Activated CD8-positive, alpha-beta memory T cell treated with anti-CD3 and anti-CD28 coated beads, Interleukin-2, amount 50 U/mL, for 4 hours (primary cell): ENCODE results near the gene GAGE1.
"Not testable (repeated sequence)": the region's sequence is repeated elsewhere in the genome, so short reads cannot be mapped to it uniquely, and the experiment has no call there.

Source experiments
- DNase-seq: peaks from one replicate; pipeline ENCODE4 v3.0.0-alpha.2; 2020

The GAGE1 gene, protein sequence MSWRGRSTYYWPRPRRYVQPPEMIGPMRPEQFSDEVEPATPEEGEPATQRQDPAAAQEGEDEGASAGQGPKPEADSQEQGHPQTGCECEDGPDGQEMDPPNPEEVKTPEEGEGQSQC

DNA sequence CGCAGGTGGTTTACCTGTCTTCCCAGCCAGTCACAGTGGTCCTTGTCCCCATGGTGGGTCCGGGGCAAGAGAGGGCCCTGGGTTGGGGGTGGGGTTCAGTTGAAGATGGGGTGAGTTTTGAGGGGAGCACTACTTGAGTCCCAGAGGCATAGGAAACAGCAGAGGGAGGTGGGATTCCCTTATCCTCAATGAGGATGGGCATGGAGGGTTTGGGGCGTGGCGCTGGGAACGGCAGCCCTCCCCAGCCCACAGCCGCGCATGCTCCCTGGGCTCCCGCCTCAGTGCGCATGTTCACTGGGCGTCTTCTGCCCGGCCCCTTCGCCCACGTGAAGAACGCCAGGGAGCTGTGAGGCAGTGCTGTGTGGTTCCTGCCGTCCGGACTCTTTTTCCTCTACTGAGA, at the start of gene GAGE1:
TSS of gene GAGE1 (plus strand) at position 301 of the 400 bp plus-strand sequence. CDS start 1,155 bp downstream, outside the sequence.
- not testable (repeated sequence) for DNase-seq

DNA sequence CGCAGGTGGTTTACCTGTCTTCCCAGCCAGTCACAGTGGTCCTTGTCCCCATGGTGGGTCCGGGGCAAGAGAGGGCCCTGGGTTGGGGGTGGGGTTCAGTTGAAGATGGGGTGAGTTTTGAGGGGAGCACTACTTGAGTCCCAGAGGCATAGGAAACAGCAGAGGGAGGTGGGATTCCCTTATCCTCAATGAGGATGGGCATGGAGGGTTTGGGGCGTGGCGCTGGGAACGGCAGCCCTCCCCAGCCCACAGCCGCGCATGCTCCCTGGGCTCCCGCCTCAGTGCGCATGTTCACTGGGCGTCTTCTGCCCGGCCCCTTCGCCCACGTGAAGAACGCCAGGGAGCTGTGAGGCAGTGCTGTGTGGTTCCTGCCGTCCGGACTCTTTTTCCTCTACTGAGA, 47.8 kb upstream of the GAGE1 start, which contains the start of gene GAGE12E:
TSS of gene GAGE12E (plus strand) at position 301 of the 400 bp plus-strand sequence. CDS start 1,155 bp downstream, outside the sequence.
- DNase-seq, result not testable (repeated sequence)

DNA sequence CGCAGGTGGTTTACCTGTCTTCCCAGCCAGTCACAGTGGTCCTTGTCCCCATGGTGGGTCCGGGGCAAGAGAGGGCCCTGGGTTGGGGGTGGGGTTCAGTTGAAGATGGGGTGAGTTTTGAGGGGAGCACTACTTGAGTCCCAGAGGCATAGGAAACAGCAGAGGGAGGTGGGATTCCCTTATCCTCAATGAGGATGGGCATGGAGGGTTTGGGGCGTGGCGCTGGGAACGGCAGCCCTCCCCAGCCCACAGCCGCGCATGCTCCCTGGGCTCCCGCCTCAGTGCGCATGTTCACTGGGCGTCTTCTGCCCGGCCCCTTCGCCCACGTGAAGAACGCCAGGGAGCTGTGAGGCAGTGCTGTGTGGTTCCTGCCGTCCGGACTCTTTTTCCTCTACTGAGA, 38.3 kb upstream of the GAGE1 start, which contains the start of gene GAGE12F:
TSS of gene GAGE12F (plus strand) at position 301 of the 400 bp plus-strand sequence. CDS start 1,155 bp downstream, outside the sequence.
- not testable (repeated sequence) for DNase-seq

DNA sequence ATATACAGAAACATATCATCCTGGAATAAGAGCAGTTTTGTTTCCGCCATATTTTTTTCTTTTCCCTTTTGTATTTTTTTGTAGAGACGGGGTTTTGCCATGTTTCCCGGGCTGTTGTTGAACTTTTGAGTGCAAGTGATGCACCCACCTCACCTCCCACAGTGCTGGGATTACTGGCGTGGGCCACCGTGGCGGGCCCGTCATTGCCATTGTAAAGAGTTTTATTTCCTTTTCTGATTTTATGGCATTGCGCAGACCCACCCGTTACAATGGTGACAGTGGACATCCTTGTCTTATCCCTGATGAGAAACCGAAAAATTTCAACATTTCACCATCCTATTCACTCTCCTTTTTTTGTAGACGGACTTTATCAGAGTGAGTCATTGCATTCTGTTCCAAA, 30.1 kb upstream of the GAGE1 start:
- DNase-seq, result peak; percentile 13

DNA sequence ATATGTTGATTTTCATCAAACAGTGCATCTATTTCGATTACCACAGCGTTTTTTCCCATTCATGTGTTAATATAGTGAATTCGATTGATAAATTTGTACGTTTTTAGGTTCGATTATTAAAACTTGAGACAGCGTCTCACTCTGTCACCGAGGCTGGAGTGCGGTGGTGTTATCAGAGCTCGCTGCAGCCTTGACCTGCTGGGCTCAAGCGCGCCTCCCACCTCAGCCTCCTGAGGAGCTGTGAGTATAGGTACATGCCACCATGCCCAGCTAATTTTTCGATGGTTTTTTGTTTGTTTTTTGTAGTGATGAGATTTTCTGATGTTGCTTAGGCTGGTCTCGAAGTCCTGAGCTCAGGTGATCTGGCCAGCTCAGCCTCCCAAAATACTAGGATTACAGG, 29.7 kb upstream of the GAGE1 start:
- DNase-seq, result not testable (repeated sequence)

DNA sequence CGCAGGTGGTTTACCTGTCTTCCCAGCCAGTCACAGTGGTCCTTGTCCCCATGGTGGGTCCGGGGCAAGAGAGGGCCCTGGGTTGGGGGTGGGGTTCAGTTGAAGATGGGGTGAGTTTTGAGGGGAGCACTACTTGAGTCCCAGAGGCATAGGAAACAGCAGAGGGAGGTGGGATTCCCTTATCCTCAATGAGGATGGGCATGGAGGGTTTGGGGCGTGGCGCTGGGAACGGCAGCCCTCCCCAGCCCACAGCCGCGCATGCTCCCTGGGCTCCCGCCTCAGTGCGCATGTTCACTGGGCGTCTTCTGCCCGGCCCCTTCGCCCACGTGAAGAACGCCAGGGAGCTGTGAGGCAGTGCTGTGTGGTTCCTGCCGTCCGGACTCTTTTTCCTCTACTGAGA, 28.7 kb upstream of the GAGE1 start, which contains the start of gene GAGE12G:
TSS of gene GAGE12G (plus strand) at position 301 of the 400 bp plus-strand sequence. CDS start 1,155 bp downstream, outside the sequence.
- DNase-seq, result not testable (repeated sequence)

DNA sequence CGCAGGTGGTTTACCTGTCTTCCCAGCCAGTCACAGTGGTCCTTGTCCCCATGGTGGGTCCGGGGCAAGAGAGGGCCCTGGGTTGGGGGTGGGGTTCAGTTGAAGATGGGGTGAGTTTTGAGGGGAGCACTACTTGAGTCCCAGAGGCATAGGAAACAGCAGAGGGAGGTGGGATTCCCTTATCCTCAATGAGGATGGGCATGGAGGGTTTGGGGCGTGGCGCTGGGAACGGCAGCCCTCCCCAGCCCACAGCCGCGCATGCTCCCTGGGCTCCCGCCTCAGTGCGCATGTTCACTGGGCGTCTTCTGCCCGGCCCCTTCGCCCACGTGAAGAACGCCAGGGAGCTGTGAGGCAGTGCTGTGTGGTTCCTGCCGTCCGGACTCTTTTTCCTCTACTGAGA, 19.2 kb upstream of the GAGE1 start, which contains the start of gene GAGE12H:
TSS of gene GAGE12H (plus strand) at position 301 of the 400 bp plus-strand sequence. CDS start 1,155 bp downstream, outside the sequence.
- DNase-seq, result not testable (repeated sequence)

DNA sequence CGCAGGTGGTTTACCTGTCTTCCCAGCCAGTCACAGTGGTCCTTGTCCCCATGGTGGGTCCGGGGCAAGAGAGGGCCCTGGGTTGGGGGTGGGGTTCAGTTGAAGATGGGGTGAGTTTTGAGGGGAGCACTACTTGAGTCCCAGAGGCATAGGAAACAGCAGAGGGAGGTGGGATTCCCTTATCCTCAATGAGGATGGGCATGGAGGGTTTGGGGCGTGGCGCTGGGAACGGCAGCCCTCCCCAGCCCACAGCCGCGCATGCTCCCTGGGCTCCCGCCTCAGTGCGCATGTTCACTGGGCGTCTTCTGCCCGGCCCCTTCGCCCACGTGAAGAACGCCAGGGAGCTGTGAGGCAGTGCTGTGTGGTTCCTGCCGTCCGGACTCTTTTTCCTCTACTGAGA, 9.6 kb upstream of the GAGE1 start, which contains the start of gene GAGE2A:
TSS of gene GAGE2A (plus strand) at position 301 of the 400 bp plus-strand sequence. CDS start 1,155 bp downstream, outside the sequence.
- DNase-seq, result not testable (repeated sequence)

DNA sequence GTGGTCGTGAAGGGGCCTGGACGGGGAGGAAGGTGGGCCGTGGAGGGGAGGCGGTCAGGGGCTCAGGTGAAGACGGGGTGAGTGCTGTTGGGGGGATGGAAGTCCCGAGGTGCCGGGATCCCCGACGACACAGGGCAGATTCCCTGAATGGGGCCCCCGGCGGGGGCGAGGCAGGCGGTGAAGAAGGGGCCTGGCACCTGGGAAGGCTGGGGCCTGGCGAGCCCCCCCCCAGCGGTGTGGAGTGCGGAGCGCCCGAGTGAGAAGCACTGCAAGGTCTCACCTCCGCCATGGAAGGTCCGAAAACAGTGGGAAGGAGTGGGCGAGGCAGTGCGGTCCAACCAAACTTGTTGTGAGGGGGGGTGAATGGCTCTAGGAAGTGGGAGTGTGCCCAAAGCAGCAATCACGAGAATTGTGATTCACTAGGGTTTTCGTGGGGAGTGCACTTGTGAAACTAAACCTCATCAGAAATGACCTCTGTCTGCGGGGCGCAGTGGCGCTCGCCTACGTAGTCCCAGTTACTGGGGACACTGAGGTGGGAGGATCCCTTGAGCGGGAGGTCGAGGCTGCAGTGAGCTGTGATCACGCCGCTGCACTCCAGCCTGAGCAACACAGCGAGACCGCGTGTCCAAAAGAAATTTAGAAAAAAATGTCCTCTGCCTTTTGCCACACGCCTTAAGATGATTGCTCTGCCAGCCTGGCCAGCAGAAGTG, 8.9 kb upstream of the GAGE1 start:
- DNase-seq, result peak; percentile 15

DNA sequence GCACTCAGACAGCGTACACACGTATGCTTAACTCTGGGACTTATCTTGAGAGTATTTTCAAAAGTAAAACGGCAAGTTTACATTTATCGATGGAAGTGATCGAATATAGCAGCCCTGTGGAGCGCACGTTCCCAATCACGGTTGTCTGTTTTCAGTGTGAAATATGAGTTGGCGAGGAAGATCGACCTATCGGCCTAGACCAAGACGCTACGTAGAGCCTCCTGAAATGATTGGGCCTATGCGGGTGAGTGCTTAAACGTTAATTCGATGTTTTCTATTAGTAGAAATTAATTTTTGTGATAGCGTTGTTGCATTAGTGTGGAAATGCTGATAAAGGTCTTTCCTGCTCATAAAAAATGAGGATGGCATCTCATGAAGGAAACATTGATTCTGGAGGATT, 8.3 kb upstream of the GAGE1 start:
- not testable (repeated sequence) for DNase-seq

DNA sequence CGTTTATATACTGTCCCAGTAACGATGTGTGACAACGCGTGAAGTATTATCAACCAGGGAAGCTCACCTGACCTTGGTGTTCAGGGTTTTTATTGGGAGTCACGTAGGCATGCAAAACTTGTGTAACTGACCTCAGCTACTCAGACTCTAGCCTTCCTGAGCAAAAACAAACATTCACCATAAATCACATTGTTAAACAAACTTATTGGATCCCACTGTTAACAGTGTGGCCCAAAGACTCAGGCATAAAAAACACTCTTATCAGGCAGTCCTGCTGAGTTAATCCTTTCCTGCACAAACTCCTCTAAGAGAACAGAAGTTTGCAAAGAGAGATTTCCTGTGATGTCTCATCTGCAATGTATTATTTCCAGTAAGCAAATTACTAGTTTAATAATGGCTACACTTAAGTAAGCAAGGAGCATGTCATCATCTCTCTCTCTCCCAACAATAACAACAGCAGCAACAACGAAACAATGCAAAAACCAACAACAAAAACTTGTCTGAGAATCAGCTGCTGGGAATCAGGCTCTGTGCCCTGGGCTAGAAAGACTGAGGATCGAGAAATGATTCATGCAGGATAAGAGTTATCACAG, 12.0 kb downstream of the GAGE1 start:
- DNase-seq, result no peak

DNA sequence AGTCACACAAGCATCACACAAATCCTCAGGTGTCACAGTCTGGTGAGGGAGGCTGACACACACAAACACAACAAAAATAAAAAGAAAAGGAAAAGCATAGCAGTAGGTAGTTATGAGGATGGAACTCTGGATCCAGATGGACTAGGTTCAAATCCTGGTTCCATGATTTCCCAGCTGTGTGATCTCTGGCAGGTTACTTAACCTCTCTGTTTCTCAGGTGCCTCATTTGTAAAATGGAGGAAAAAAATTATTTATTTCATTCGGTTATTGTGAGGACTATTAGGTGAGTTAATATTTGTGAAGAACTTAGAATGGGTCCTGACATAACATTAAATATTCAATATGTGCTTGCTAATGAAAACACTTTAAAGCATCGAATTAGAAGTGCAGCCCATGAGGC, 19.8 kb downstream of the GAGE1 start:
- DNase-seq, result no peak

DNA sequence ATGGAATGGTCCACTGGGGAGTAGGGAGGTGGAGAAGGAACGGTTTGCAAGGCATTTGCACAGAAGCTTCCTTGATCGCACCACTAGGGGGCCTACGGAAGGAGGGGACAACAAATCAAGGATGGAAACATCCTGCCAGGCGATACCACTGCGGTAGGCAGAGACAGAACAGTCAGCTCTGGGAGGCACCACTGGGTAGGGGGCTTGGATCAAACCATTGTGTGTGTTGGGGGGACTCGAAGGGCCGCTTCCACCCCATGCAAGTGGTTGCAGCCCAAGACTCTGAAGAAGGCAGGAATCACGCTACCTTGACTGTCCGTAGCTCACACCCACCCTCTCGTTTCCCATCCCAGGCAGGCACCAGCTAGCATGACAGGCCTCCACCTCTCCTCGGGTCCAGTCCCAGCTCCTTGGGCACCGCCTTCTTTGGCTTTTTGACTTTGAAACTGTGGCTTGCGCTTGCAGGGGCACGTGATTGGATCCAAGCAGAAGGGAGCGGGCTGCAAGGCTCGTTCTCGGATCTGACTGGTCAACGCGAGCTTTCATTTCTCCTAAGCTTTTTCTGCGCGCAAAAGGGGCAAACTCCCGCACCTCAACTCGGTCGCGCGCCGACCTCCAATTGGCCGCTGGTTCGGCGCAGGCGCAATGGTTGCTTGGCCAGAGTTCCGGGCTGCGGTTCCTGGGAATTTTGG, 28.4 kb downstream of the GAGE1 start:
- no peak for DNase-seq

DNA sequence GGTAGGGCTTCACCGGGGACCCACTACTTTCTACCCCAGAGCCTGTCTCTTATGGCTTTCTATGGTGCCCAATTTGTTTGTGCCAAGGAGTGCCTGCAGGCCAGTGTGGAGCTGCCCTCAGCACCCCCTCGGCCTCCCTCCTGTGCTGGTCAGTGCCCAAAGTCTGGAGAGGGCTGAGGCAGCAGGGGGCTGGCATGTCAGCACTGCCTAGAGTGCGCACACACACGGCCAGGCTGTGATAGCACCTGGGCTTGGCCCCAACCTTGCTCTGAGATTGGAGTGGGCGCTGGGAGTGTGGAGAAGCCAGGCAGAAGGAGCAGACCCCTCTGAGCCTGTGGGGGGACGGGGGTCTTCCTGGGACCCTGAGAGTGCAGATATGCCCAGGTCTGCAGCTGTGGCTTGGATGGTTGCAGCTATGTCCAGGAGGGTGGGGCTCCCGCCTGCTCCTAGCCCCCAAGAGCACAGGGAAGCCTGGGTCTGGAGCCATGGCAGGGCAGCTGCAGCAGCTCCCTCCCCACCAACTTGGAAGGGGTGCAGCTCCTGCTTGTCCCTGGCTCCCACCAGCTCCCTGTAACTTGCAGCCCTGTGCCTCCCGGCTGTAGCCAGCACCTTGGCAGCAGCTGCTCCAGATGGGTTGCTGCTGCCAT, 46.3 kb downstream of the GAGE1 start:
- no peak for DNase-seq

DNA sequence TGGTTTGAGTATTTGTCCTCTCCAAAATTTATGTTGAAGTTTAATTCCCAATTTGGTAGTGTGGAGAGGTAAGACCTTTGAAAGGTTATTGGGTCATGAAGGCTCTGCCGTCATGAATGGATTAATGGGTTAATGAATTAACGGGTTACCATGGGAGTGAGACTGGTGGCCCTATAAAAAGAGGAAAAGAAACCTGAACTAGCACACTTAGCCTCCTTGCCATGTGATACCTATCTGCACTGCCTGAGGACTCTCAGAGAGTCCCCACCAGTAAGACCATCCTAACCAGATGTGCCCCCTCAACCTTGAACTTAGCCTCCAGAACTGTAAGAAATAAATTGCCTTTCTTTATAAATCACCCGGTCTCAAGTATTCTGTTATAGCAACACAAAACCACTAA, 57.7 kb downstream of the GAGE1 start:
- DNase-seq, result no peak
